SIG-M5 treated with dmso at 0.1 percent for 504 hours (cell line): Measurements from ENCODE around the gene SMIM5.
"Not testable (repeated sequence)": the region's sequence is repeated elsewhere in the genome, so short reads cannot be mapped to it uniquely, and the experiment has no call there.

Source experiments
- DNase-seq: peaks from one replicate; lab custom pipeline; 2025; ENCODE audit not compliant: unreplicated experiment; lab: John Stamatoyannopoulos, UW

Gene SMIM5

DNA sequence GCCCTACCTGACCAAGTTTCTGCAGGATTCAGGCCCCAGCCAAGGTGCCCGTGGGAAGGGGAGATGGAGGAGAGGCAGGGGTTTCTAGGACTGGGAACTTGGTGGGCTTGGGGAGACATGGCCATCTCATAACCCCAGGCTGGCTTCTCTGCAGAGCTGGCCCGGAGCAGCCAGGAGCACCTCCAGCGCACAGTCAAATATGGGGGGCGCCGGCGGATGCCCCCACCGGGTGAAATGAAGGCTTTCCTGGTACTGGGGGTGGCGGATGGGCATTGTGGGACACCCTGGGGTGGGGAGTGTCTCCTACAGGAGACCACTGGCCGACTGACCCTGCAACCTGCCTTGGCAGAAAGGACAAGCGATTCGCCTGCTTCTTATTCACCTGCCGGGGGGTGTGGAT, 9.2 kb upstream of the SMIM5 start:
- DNase-seq, result no peak

DNA sequence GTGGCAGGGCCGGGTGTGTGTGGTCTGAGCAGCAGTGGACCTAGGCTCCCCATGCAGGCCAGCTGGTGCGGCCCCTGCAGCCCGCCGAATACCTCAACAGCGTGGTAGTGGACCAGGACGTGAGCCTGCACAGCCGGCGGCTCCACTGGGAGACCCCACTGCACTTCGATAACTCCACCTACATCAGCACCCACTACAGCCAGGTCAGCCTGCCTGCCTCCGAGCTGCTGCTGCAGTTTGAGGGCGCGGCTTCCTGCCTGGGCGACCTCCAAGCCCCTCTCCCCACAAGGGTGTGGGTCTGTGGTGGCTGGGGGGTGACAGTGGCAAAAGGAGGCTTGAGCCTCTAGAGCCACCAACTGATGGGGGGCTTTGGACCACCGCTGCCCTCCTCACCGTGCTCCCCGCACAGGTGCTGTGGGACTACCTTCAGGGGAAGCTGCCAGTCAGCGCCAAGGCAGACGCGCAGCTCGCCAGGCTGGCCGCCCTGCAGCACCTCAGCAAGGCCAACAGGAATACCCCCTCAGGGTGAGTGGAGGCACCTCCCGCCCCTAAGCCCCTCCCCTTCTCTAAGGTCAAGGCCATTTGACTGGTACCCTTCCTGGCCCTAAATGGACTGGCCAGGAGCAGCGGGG, 8.4 kb upstream of the SMIM5 start:
- DNase-seq, result no peak

DNA sequence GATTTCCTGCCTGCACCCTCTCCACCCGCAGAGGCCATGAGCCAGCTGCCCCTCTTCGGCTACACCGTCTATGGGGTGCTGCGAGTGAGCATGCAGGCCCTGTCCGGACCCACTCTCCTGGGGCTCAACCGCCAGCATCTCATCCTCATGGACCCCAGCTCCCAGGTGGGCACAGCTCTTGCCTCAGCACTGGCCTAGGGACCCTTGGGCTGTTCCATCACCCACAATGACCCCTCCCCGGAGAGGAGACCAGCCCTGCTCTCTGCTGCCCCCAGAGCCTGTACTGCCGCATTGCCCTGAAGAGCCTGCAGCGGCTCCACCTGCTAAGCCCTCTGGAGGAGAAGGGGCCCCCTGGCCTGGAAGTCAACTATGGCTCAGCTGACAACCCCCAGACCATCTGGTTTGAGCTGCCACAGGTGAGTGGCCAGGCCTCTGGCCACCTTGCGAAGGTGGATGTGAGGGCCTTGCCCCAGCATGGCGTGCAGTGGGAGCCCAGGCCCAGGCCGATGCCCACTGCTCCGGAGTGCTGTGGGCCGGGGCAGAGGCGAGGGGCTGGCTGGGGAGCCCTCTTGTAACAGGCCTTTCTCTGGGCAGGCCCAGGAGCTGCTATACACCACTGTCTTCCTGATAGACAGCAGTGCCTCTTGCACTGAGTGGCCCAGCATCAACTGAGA, 7.3 kb upstream of the SMIM5 start:
- DNase-seq, result peak; percentile 36

DNA sequence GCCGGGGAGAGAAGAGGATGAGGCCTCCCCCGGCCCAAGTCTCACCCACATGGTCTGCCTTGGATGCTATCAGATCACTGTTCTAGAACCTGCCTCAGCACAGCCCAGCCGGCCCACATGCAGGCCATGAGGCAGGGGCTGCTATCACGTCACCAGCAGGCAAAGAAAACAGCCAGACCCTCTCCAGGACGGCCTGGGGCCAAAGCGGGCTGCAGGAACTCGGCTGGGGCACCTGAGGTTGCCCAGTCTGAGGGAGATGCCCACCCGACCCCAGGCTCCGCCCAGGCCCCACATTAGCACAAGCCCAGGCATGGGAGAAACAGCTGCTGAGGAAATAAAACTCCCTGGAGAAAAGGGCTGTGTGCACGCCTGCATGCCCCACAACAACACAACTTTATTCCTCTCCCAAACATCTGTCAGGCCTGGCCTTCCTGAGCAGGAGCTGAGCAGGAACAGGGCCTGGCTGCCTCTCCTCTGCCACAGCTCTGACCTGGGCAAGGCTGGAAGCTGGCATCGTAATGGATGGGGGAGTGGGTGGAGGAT, 6.7 kb upstream of the SMIM5 start:
- DNase-seq, result no peak

DNA sequence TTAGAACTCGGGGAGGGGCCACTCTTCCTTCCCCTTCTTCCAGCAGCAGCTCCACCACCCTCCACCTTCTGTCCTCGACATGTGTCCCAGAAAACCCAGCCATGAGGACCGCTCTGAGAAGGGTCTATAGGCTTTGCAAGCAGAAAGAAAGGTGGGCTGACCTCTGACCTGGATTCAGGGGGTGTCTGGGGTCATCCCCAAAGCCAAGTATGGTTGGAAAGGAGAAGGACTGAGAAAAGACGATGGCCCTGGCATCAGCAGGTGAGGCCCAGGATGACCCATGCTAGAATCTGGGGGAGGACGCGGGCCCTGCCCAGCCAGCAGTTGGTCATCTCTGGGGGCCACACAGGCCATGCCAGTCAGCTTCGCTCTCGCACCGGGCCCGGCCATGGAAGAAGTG, 6.1 kb upstream of the SMIM5 start:
- DNase-seq, result no peak

DNA sequence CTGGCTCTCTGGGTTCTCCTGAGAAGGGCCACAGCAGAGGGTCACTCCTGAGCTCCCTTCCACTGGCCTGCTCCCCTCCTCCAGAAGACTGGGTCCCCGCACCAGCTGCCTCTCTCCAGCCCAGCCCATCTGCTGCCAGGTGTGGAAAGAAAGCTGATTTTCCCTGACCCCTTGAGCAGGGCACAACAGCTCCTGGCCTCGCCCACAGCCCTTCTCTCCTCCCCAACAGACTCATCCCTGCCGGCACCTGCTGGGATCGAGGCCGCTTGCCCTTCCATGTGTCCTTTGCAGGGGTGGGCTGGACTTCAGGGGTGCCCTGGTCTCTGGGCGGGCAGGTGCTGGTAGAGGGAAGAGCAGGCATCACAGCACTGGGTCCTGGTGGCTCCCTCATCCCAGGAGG, 4.8 kb upstream of the SMIM5 start:
- no peak for DNase-seq

DNA sequence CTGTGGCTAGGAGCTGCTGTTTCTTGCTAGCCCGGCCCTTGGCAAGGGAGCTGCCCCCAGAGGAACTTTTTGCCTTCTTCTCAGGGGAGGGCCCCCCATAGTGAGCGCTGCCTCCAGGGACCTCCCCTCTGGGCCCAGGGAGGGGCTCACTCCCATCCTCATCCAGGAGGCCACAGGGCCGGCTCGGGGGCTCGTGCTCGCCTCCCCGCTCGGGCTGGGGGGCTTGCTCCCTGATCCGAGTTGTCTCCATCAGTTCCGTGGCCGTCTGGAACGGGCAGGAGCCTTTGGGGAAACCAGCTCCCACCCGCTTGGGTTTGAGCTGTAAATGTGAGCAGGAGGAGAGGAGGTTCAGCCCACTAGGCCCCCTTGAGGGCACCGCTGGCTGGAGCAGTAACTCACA, 4.1 kb upstream of the SMIM5 start:
- no peak for DNase-seq

DNA sequence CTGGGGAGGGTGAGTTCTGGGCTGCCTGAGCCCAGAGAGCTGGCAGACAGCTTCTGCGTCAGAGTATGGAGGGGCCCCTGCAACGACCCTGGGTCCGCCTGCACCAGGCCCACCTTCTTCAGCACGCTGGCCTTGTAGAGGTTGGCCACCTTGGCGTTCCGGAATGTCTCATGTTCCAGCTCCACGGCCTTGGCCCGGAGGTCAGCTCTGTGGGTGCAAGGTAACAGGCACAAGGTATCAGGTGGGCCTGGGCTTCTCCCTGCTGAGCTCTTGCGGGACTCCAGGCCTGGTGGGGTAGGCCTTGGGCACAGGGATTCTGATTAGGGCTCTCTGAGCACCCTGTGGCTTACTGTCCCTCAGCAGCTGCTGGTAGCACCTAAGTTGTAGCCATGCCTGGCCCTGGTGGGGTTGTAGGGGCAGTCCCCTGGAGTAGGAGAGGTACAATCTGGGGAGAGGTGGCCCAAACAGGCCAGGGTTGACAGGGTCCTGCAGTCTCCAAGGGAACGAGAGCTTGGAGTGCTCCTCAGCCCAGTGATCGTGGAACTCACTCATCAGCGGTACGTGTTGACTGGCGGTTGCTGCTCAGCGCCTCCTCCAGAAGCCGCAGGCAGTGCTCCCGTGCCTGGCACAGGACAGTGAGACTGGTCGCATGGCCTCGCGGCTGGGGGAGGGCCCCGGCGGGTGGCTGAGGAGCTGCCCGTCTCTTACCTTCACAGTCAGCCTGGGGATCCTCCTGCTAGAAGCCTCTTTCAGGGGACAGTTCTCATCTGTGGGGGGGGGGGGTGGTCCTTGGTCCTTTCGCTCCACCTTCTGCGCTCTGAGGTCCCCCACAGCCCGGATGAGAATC, 2.9 kb upstream of the SMIM5 start:
- DNase-seq, result no peak

DNA sequence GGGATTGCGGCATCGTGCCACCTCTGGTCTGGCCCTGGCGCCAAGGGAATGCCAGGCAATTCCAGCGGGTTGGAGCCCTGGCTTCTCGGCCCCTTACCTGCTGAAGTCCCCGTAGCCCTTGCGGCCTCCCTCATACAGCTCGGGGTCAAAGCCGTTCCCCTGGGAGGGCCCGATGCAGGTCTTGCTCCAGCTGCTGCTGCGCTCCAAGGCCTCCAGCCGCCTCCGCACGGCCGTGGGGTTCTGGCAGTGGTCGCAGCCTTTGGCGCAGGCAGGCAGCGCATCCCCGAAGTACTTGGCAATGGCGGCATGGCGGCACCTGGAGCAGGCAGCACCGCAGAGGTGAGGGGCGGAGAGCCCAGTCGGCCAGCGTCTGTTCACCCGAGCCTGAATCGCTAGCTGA, 1.9 kb upstream of the SMIM5 start:
- DNase-seq, result no peak

DNA sequence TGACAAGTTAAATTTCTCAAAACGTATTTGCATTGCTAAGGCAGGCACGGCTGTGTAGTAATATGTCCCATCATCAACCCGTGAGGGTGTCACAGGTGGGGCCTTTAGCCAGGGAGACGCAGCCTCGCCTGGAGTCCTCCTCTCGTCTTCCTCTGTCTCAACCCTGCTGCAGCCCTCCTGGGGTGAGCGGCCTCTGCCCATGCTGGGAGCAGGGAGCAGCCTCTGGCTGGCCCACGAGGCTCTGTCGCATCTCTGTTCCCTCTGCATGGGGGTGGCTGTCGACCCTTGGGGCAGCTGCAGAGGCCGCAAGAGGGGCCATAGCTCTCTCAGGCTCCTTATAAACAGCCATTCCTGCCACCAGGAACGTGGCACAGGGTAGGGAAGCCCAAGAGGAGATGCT, 806 bp upstream of the SMIM5 start:
- DNase-seq, result no peak

DNA sequence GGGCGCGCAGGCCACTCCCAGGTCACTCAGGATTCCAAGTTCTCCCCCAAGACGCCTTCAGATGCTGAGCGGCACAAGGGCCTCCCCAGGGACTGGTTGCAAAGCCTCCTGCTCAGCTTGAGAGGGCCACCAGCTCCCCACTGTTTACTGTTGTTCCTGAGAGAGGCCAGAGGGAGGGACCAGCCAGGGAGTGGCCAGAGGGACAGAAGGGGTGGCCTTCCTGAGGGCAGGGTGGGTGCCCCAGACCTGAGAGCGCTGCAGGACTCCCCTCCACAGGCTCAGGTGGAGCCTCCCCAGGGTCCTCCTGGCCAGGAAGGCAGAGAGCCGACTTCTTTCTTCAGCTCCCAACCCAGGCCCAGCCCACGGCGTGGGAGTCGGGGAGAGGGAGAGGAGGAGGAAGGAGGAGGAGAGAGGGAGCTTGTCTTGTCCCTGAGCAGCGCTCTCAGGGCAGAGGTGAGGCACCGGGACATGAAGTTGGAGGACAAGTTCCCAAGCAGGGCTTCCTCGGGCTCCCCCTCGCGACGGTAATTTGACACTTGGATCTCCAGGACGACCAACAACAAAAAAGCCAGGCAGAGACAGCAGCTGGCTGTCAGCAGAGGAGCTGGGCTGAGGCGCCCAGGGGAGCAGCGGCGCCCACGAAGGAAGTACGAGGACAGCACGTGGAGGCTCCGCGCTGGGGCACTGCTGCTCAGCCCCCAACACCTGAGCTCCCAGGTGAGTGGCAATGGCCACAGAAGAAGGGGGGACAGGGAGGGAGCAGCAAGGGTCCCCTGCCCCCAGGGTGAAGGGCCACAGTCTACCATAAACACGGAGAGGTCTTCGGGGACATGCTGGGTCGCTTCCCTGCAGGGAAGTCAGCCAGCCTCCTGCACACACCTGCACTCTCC, 497 bp downstream of the SMIM5 start:
- peak; percentile 92 for DNase-seq

DNA sequence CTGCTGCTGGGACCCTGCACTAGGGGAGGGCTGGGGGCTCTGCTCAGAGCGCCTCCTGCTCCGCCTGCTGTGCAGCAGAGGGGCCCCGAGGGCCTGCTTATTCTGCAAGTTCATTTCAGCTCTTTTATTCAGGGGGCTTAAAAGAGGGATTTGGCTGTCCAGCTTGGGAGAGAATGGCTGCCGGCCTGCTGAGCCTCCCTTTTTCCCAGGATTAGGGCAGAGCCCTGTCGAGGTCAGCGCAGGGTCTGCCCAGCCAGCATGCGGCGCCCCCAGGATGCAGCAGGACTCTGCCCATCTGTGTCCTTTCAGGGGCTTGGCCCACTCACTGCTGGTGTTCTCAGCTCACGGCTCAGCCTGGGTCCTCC, 1.1 kb downstream of the SMIM5 start:
- DNase-seq, result no peak

DNA sequence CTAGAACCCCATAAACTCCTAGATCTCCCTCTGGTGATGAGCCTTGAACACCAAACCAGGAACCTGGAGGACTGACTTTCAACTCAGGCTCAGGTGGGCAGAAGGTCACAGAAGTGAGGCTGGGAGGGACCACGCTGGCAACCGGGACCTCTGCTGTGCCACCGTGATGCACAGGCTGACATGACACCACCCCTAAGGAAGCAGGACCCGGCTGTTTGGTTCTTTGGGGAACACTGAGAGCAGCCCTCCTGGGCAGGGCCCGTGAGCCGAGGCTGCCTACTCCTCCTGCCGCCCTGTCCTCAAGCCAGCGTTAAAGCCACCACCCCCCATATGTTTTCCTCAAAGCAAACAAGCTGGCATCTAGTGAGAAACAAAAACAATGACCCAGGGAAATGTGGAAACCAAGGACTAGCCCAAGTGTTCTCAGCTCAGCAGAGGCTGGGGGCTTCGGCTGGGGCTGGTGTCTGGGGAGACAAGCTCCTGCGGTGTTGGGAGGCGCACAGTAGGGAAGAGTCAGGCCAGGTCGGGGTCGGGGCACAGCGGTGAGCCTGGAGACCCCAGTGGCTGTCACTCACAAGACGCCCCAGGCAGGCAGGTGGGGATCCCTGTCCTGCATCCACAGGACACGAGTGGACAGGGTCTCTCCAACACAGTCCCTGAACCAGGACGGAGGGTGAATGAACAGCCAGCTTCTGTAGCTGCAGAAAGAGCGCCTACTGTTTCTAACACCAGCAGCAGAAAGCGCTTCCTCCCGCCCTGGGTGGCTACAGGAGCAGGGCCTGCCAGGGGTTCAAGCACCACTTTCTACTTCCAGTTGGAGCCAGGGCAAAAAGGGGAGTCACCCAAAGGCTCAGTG, 1.7 kb downstream of the SMIM5 start:
- DNase-seq, result no peak

DNA sequence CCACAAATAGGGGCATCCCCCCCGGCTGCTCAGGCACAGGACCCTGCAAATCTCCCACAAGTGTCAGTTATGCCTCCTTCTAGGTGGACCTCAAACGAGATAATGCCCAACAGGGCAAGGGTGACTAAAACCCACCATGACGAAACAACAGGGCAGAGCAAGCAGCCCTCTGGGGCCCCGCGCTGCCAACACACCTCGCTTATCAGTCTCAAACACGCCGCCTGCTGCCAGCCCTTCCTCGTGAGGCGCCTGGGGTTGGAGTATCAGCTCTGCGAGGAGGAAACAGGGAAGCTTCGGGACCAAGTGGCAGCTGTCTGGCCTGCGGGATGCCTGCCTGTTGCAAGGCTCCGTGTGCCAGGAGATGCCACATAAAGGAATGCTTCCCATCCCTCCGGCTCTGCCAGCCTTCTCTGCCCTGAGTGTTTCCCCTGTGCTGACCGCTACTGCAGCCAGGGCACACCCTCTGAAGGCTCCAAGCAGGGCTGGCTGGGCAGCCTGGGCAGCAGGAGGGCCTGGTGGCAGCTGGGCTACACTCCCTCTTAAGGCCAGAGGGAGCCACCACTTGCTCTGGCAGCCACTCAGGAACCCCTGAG, 2.5 kb downstream of the SMIM5 start:
- DNase-seq, result no peak

DNA sequence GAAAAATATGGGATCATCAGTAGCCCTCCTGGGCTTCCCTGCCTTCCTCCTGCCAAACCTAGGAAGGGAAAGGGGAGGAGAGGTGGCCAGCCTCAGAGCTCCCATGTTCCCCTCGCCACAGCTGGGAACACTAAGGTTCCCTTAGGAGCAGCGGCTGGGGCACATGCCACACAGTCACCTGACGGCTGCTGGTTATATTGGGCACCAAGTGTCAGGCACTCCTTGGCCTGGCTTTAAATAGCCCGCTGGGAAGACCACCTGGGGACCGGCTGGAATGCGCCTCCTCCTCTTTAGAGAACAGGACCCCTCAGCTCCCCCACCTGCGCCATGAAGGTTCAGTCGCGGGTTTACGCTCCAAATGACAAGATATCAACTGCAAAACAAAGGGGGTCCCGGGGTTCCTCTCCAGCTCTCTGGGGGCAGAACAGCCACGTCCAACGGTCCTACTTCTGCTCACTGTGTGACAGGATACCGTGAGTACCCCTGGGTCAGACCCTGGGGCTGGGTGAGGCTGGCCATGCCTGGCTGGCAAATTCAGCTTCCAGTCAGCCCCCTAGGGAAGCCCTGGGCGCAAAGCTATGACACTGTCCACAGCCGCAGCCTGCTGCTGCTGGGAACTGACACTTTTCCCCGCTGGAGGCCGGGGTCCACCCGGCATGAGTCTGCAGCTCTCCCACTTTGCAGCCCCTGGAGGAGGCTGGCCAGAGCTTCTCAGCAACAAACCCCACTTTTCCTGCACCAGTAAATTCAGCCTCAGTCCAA, 3.3 kb downstream of the SMIM5 start:
- no peak for DNase-seq

DNA sequence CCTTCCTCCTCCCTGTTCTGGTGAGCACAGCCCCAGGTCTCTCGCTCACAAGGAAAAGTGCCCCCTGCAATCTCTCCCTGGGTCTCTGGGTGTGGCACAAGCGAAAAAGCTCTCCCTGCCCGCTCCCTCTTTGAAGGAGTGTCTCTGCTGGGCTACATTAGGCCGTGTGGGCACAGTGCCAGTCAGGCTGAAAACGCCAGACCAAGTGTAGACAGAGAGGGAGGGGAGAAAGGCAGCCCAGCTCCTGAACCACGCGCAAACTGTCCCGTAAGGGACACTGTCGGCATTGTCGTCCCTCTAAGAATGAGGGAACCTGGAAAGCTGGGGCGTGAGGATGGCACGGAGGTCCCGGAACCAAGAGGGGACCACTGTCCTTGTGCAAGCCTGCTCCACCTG, 3.9 kb downstream of the SMIM5 start:
- no peak for DNase-seq

DNA sequence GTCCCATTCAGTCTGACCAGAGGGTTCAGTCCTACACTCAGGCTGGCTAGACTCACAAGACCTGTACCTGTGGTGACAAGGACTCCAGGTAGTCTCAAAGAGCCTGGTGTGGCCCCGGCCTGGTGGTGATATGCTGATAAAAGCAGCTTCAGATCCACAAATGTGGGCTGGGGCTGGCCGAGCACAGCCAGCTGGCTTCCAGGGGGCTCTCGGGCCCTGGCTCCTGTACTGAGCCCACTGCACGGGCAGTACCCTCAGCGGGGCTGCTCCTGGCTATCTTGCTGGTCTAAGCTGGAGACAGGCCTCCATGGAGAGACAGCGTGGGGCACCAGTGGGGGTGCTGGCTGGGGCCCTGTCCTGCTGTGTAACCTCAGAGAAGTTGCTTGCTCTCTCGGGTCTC, 4.3 kb downstream of the SMIM5 start:
- no peak for DNase-seq

DNA sequence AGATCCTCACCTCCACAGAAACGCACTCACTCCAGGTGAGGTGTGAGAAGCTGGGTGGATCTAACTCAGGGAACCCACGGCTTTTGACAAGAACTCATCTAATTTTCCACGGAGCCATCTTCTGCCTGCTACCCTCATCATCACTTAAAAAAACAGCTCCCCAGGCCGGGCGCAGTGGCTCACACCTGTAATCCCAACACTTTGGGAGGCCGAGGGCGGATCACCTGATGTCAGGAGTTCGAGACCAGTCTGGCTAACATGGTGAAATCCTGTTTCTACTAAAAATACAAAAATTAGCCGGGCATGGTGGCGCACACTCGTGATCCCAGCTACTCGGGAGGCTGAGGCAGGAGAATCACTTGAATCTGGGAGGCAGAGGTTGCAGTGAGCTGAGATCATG, 4.8 kb downstream of the SMIM5 start:
- not testable (repeated sequence) for DNase-seq

DNA sequence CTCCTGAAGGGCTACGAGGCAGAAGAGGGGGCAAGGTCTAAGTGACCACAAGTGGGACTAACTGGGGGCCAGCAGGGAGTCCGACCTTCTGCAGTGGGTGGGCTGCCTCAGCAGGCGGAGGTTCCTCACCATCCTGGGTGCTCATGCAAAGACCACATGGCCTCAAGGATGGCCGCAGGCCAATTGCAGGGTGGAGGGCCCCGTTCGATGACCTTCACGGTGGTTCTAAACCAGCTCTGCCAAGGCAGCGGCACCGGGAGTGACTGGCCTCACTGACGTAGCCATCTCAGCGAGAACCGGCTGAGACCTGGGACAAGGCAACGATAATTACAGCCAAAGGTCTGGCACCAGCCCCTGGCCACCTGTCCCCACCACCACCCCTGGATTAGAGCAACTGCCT, 5.7 kb downstream of the SMIM5 start:
- no peak for DNase-seq
